Endothelial cell of hepatic sinusoid (primary cell): ENCODE measurements around the gene FAM32A.

ENCODE experiments used
- in situ Hi-C: cut with HindIII; loops from 2 replicates; pipeline ENCODE4 v1.10.0; 2017; ENCODE audit warnings: low sequenced_read_pairs

FAM32A gene

GRCh38 chr19:16235811-16236652, 50.8 kb downstream of the FAM32A start:
- in situ Hi-C loops: no loop called here
